Bronchial epithelial cell (primary cell): Measurements from ENCODE around the gene OGFOD1. TPM values are rescaled to one million over a fixed set of nuclear protein-coding genes. Genes with fewer than 3 reads are reported as not detected.

Experiments
- DNase-seq: peaks from one replicate; pipeline ENCODE4 v3.0.0-alpha.2; 2010; ENCODE audit warnings: low read depth
- FAIRE-seq: peaks from 2 replicates; lab custom pipeline; 2011; peaks lifted over from hg19 to GRCh38; lab: Jason Lieb, UNC
- H3K27me3 ChIP-seq: 2 replicates; pipeline ENCODE4 v1.5.1; 2011; ENCODE audit warnings: low read length; ENCODE audit not compliant: control insufficient read depth, insufficient read depth
- H3K36me3 ChIP-seq: 2 replicates; pipeline ENCODE4 v1.5.1; 2011; ENCODE audit warnings: low read length; ENCODE audit not compliant: control insufficient read depth, insufficient read depth
- H3K4me3 ChIP-seq: 2 replicates; pipeline ENCODE4 v1.5.1; 2011; ENCODE audit warnings: mild to moderate bottlenecking, low read depth, low read length, control low read depth
- total RNA-seq: library from RNA; depleted of rRNA; stranded (reverse); fragments of >200 nt; gene quantifications from 2 replicates; pipeline ENCODE4 v1.2.1, GENCODE V29; 2014
- TF ChIP-seq, protein P1 (sequence below): IDR thresholded peaks from 2 replicates; pipeline ENCODE4 v1.5.1; 2011; ENCODE audit warnings: mild to moderate bottlenecking, moderate library complexity, low read length, control low read depth, inconsistent platforms; ENCODE audit not compliant: insufficient read depth, severe bottlenecking

The OGFOD1 gene
- total RNA-seq, 1 donor from 2014 or later = 30.0 TPM

DNA sequence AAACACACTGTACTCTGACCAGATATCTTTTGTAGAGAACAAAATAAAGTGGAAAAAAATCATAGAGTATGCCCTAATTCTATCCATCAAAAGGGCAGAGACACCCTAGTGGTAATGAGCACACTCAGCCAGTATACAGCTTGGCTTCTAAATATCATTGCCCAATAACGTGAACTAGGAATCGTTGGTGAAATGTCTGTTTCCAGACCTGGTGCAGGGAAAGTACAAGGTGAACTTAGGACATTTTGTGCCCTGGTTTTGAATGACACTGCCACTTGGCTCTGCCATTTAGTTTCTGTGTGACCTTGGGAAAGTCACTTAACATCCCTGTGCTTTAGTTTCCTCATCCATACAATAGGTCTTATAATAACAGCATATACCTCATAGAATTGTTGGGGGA, 39.7 kb upstream of the OGFOD1 start:
- H3K27me3 ChIP-seq = no peaks in the 10 kb centered on the region
- peaks cover 3% of the 10 kb centered on the region for H3K36me3 ChIP-seq
- FAIRE-seq (no peak), DNase-seq (no peak)
- H3K4me3 ChIP-seq = no peak overlapping the region
- TF ChIP-seq, protein P1, sequence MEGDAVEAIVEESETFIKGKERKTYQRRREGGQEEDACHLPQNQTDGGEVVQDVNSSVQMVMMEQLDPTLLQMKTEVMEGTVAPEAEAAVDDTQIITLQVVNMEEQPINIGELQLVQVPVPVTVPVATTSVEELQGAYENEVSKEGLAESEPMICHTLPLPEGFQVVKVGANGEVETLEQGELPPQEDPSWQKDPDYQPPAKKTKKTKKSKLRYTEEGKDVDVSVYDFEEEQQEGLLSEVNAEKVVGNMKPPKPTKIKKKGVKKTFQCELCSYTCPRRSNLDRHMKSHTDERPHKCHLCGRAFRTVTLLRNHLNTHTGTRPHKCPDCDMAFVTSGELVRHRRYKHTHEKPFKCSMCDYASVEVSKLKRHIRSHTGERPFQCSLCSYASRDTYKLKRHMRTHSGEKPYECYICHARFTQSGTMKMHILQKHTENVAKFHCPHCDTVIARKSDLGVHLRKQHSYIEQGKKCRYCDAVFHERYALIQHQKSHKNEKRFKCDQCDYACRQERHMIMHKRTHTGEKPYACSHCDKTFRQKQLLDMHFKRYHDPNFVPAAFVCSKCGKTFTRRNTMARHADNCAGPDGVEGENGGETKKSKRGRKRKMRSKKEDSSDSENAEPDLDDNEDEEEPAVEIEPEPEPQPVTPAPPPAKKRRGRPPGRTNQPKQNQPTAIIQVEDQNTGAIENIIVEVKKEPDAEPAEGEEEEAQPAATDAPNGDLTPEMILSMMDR = no peak

DNA sequence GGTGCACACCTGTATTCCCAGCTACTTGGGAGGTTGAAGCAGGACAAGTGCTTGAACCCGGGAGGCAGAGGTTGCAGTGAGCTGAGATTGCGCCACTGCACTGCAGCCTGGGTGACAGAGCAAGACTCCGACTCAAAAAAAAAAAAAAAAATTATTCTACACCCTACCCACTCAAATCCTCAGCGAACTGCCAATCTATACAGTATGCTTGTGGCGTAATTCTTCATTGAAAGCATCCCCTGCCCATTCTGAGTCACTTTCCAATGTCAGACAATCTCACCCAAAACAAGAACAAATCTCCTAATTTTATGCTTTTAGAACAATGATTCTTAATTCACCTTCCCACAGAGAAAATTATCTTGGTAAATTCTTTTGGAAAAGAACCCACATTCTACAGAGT, 38.0 kb upstream of the OGFOD1 start:
- Histone ChIP-seq H3K27me3 (no peaks in the 10 kb centered on the region), H3K4me3 (no peak overlapping the region), H3K36me3 (peaks cover 1% of the 10 kb centered on the region)
- DNase-seq (no peak), FAIRE-seq (no peak)
- TF ChIP-seq, protein P1 = no peak

DNA sequence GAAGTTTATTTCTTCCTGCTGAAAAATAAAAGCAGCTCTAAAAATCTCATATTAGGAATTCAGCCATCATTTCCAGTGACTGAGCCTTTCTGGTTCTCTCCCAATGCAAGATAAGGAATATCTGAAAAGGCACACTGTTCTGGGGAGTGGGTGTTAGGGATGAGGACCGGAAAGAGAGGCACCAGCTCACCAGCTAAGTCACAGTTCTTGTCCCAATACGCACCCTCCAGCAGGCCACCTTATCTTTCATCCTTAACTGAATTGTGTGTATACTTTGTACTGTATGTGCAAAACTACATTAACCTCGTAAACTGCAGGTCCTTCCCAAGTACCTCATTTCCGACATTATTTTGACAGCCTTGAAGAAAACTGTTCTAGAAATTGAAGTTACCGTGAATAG, 37.0 kb upstream of the OGFOD1 start:
- Histone ChIP-seq H3K36me3 (peaks cover 1% of the 10 kb centered on the region), H3K4me3 (no peak overlapping the region), H3K27me3 (no peaks in the 10 kb centered on the region)
- FAIRE-seq = no peak
- no peak for DNase-seq
- TF ChIP-seq, protein P1 = no peak

DNA sequence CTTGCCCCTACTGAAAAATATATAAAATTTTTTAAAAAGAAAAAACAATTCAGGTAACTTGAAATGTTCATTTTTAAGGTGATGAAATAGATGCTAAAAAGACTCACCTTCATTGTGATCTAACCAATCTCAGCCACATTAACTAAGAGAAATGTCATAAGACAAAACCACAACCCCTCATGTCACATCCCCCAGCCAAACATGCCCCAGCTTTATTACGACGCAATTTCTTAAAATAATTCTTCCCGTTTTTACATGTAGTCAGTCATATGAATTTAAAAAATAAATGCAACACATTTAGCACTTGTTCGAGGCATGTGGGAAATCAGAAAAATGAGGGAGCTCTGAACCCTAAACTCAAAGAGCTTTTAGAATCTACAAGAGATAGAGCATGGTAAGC, 35.5 kb upstream of the OGFOD1 start:
- DNase-seq (no peak), FAIRE-seq (no peak)
- peaks cover 1% of the 10 kb centered on the region for H3K36me3 ChIP-seq
- no peaks in the 10 kb centered on the region for H3K27me3 ChIP-seq
- TF ChIP-seq, protein P1 = no peak
- H3K4me3 ChIP-seq = no peak overlapping the region

DNA sequence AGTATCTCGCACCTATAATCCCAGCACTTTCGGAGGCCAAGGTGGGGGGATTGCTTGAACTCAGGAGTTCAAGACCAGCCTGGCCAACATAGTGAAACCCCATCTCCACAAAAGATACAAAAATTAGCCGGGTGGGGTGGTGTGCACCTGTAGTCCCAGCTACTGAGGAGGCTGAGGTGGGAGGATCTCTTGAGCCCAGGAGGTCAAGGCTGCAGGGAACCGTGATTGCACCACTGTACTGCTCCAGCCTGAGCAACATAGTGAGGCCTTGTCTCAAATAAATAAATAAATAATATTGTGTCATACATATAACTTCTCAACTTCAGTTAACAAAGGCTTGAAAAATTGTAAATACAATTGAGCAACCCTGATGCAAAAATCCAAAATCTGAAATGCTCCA, 34.2 kb upstream of the OGFOD1 start:
- FAIRE-seq (no peak), DNase-seq (no peak)
- TF ChIP-seq, protein P1 = no peak
- H3K36me3 ChIP-seq = peaks cover 1% of the 10 kb centered on the region
- no peak overlapping the region for H3K4me3 ChIP-seq
- H3K27me3 ChIP-seq = no peaks in the 10 kb centered on the region

DNA sequence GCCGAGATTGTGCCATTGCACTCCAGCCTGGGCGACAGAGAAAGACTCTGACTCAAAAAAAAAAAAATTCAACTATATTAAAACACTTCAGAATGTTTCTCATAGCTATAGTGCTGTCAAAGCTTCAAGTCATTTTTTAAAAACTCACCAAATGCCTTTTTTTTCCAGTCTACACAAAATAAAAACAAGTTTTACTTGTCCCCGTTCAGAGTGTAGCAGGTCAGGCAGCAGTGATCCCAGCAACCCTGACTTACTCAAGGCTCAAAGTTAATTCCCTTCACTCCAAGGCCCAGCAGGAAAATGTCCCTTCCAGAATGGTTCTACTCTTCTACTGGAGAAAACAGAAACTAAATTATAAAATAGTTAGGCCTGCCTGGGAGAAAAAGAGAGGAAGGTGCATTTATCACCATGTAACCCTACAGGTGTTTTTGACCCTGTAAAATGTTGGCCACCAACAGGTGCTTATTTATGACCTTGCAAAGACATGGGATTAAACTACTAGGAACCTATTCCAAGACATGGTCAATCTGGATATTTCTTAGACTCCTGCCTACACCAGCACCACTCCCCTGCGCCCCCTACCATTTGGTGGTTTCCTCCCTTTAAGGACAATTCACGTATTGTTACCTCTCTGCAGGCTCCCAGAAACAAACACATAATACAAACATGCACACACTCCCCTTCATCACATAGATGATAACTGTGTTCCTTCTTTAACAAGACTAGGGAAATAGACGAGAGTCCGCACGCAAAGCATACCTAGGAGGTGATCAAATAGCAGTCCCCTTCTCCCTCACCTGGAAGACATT, 31.4 kb upstream of the OGFOD1 start:
- TF ChIP-seq, protein P1 = no peak
- no peaks in the 10 kb centered on the region for H3K27me3 ChIP-seq
- no peaks in the 10 kb centered on the region for H3K36me3 ChIP-seq
- H3K4me3 ChIP-seq = no peak overlapping the region
- DNase-seq (no peak), FAIRE-seq (no peak)
